ENCODE measurements around the gene NPW.

NPW gene

GRCh38 chr16:2053211-2053610 lies 33.6 kb downstream of the NPW start:
- no peak for DNase-seq (ENCODE audit: low read depth, low spot score)

- DNase-seq (ENCODE audit: low read depth, low spot score), result no peak
These were observed 34.3 kb downstream of the NPW start for GRCh38 chr16:2053897-2054296.

GRCh38 chr16:2054543-2055245 lies 35.1 kb downstream of the NPW start:
- no peak for DNase-seq (ENCODE audit: low read depth, low spot score)

- no peak for DNase-seq (ENCODE audit: low read depth, low spot score)
These were observed 36.5 kb downstream of the NPW start for GRCh38 chr16:2056077-2056476.

- no peak for DNase-seq (ENCODE audit: low read depth, low spot score)
These were observed 37.3 kb downstream of the NPW start for GRCh38 chr16:2056681-2057407.

GRCh38 chr16:2057438-2057837 lies 37.9 kb downstream of the NPW start:
- DNase-seq (ENCODE audit: low read depth, low spot score), result no peak

- no peak for DNase-seq (ENCODE audit: low read depth, low spot score)
These were observed 38.8 kb downstream of the NPW start for GRCh38 chr16:2058420-2058819.

- DNase-seq (ENCODE audit: low read depth, low spot score), result no peak
These were observed 39.3 kb downstream of the NPW start for GRCh38 chr16:2058872-2059271.

- DNase-seq (ENCODE audit: low read depth, low spot score), result no peak
These were observed 40.8 kb downstream of the NPW start for GRCh38 chr16:2060346-2060745.

GRCh38 chr16:2061023-2061422 lies 41.4 kb downstream of the NPW start:
- no peak for DNase-seq (ENCODE audit: low read depth, low spot score)

GRCh38 chr16:2061526-2061925 lies 41.9 kb downstream of the NPW start:
- DNase-seq (ENCODE audit: low read depth, low spot score), result no peak

GRCh38 chr16:2062801-2063200 lies 43.2 kb downstream of the NPW start:
- DNase-seq (ENCODE audit: low read depth, low spot score), result no peak

- DNase-seq (ENCODE audit: low read depth, low spot score), result no peak
These were observed 44.3 kb downstream of the NPW start for GRCh38 chr16:2063861-2064260.

GRCh38 chr16:2064368-2064945 lies 44.9 kb downstream of the NPW start:
- no peak for DNase-seq (ENCODE audit: low read depth, low spot score)

- DNase-seq (ENCODE audit: low read depth, low spot score), result no peak
These were observed 46.6 kb downstream of the NPW start for GRCh38 chr16:2066139-2066538.

Data from astrocyte of the hippocampus (primary cell).